HepG2 (cell line): ENCODE data around the gene ATE1. TPM values are rescaled to one million over a fixed set of nuclear protein-coding genes. Genes with fewer than 3 reads are reported as not detected.

ENCODE experiments used
- ATAC-seq: fragments of 200-7000 bp; cut with Tn5 transposase; 3 replicates; pipeline ENCODE4 v1.9.1; 2020; ENCODE audit warnings: mild to moderate bottlenecking, moderate library complexity
- BruUV-seq: library from RNA; stranded (reverse); fragments of 400-500 nt; replicated peaks from 2 replicates; lab custom pipeline; 2021; lab: Mats Ljungman, UMichigan
- CTCF ChIA-PET: fragments of 300-600 bp; formaldehyde crosslinking; extraction: SDS; loops from one replicate; lab custom pipeline; 2021; ENCODE audit warnings: low total read pairs, inconsistent platforms, low intra/inter-chr PET ratio; lab: Yijun Ruan, JAX
- POLR2A ChIA-PET: fragments of 350-600 bp; sonication (Branson Sonifier 250); formaldehyde crosslinking; loops from one replicate; lab custom pipeline; 2020; ENCODE audit warnings: antibody characterized with exemption, inconsistent platforms; lab: Yijun Ruan, JAX
- DNase-seq: peaks from one replicate; pipeline ENCODE4 v3.0.0-alpha.2; 2015; ENCODE audit warnings: low spot score
- FAIRE-seq: peaks from 3 replicates; lab custom pipeline; 2011; peaks lifted over from hg19 to GRCh38; lab: Jason Lieb, UNC
- H2AFZ ChIP-seq: one replicate; pipeline ENCODE4 v1.6.1; 2011; ENCODE audit warnings: low read length, inconsistent platforms
- H3K27ac ChIP-seq: fragments of 300-600 bp; 3 replicates; pipeline ENCODE4 v1.8.0; 2011; ENCODE audit warnings: mixed run types, mild to moderate bottlenecking, mixed read lengths, low read length, inconsistent platforms; ENCODE audit not compliant: insufficient read depth; ENCODE audit errors: extremely low read length
- H3K27me3 ChIP-seq, 2 experiments: fragments of 200-600 bp in 1 of 2; 2 replicates in 1 of 2; 3 replicates in 1 of 2; pipeline versions ENCODE4 v1.6.0 to v1.8.0; 2011; ENCODE audit warnings: low read length in 2 of 2, mild to moderate bottlenecking in 2 of 2, moderate library complexity in 2 of 2, inconsistent platforms in 1 of 2; ENCODE audit not compliant: insufficient read depth in 2 of 2, control insufficient read depth in 1 of 2
- H3K36me3 ChIP-seq, 2 experiments: fragments of 200-600 bp in 1 of 2; replicated peaks in 1 of 2; 2 replicates in 1 of 2; 3 replicates in 1 of 2; pipeline versions ENCODE4 v1.5.1 to v1.8.0; 2011; ENCODE audit warnings: low read length in 2 of 2, inconsistent platforms in 1 of 2; ENCODE audit not compliant: insufficient read depth in 2 of 2, control insufficient read depth in 1 of 2
- H3K4me1 ChIP-seq: 2 replicates; pipeline ENCODE4 v1.5.1; 2012; ENCODE audit warnings: low read length, inconsistent platforms; ENCODE audit not compliant: insufficient read depth
- H3K4me2 ChIP-seq: 2 replicates; pipeline ENCODE4 v1.6.0; 2011; ENCODE audit warnings: low read depth, low read length, inconsistent platforms
- H3K4me3 ChIP-seq, 3 experiments: fragments of 200-600 bp in 1 of 3; sonication (generic), shearing (Covaris generic) in 1 of 3; replicated peaks in 1 of 3; 2 replicates each; pipeline ENCODE4 v1.5.1; 2011 to 2016; ENCODE audit warnings: low read length in 3 of 3, inconsistent platforms in 2 of 3, low read depth in 2 of 3, mild to moderate bottlenecking in 2 of 3, control low read depth in 1 of 3, mixed read lengths in 1 of 3; ENCODE audit not compliant: insufficient read depth in 1 of 3
- H3K79me2 ChIP-seq: one replicate; pipeline ENCODE4 v1.6.1; 2011; ENCODE audit warnings: low read length, inconsistent platforms; ENCODE audit not compliant: insufficient read depth
- H3K9ac ChIP-seq: 2 replicates; pipeline ENCODE4 v1.6.0; 2011; ENCODE audit warnings: mild to moderate bottlenecking, low read depth, low read length, inconsistent platforms; ENCODE audit not compliant: insufficient read depth
- H3K9me3 ChIP-seq: 2 replicates; pipeline ENCODE4 v1.5.1; 2012; ENCODE audit warnings: mild to moderate bottlenecking, low read length
- H4K20me1 ChIP-seq: 2 replicates; pipeline ENCODE4 v1.6.0; 2011; ENCODE audit warnings: inconsistent platforms, mild to moderate bottlenecking, low read length, moderate library complexity; ENCODE audit not compliant: insufficient read depth
- CSRNP2 ChIP-seq: sonication (generic); formaldehyde crosslinking; conservative IDR thresholded peaks from 2 replicates; pipeline ENCODE4 v1.8.0; 2022; ENCODE audit warnings: low read depth, missing genetic modification reagents
- ELF3 ChIP-seq: IDR thresholded peaks from 2 replicates; pipeline ENCODE4 v1.6.1; 2016; ENCODE audit warnings: missing genetic modification reagents, missing compliant biosample characterization
- GMEB2 ChIP-seq: IDR thresholded peaks from 2 replicates; pipeline ENCODE4 v1.6.1; 2016; ENCODE audit warnings: missing biosample characterization, missing genetic modification reagents, low read depth
- MED13 ChIP-seq: sonication (generic); formaldehyde crosslinking; IDR thresholded peaks from 2 replicates; pipeline ENCODE4 v1.5.0; 2020; ENCODE audit warnings: missing genetic modification reagents
- POGZ ChIP-seq: sonication (generic); formaldehyde crosslinking; IDR thresholded peaks from 2 replicates; pipeline ENCODE4 v1.4.0; 2020; ENCODE audit warnings: mild to moderate bottlenecking, missing genetic modification reagents
- ZBTB42 ChIP-seq: sonication (generic); formaldehyde crosslinking; IDR thresholded peaks from 2 replicates; pipeline ENCODE4 v1.5.0; 2020; ENCODE audit warnings: mild to moderate bottlenecking, missing genetic modification reagents
- ZFP36 ChIP-seq: fragments of 150-350 bp; IDR thresholded peaks from 2 replicates; pipeline ENCODE4 v1.6.1; 2018; ENCODE audit warnings: borderline replicate concordance, low read length, low read depth; ENCODE audit not compliant: partially characterized antibody
- ZNF468 ChIP-seq: sonication (generic); formaldehyde crosslinking; IDR thresholded peaks from 2 replicates; pipeline ENCODE4 v1.8.0; 2022; ENCODE audit warnings: mild to moderate bottlenecking, moderate library complexity, missing genetic modification reagents
- in situ Hi-C: cut with HindIII; loops from 2 replicates; pipeline ENCODE4 v1.10.0; 2017; ENCODE audit warnings: low pct_unique_long_range_greater_than_20kb; ENCODE audit not compliant: extremely low pct_ligation_motif_present
- intact Hi-C: fragments of 100-400 bp; cut with micrococcal nuclease; formaldehyde crosslinking; loops from one replicate; pipeline ENCODE4 v1.10.0; 2022; ENCODE audit not compliant: unreplicated experiment
- polyA plus RNA-seq, 8 experiments: library from polyadenylated mRNA; depleted of rRNA in 3 of 8; stranded (reverse) in 7 of 8; unstranded in 1 of 8; fragments of >200 nt; fragmentation: Illumina TruSeq in 4 of 8; extraction: Trizol in 4 of 8; gene quantifications; 2 replicates each; pipeline versions ENCODE4 v1.2.1 to v1.2.3, GENCODE V29; 2011 to 2016; ENCODE audit warnings: low read depth in 4 of 8, missing spikeins in 1 of 8, mixed read lengths in 1 of 8; ENCODE audit not compliant: insufficient read depth in 1 of 8
- total RNA-seq, 5 experiments: library from RNA; depleted of rRNA; stranded (reverse); fragments of >200 nt; fragmentation: Illumina TruSeq; extraction: Trizol; gene quantifications; 2 replicates each; pipeline ENCODE4 v1.2.3, GENCODE V29; 2016; ENCODE audit warnings: low read depth in 1 of 5

The ATE1 gene
- total and polyA plus RNA-seq, 2 of the 13 experiments (the other 11 are each of a cell fraction or from before 2014, with no cell fraction given) = 17.5 to 42.2 TPM

- POLR2A ChIA-PET = interaction anchor here (1.4 kb wide), 1 partner anchor 13 kb away, joined by 4 read pairs; no protein-coding TSS in a partner anchor
- DNase-seq = no peak
- no peak overlapping the region for H3K9ac ChIP-seq
- TF ChIP-seq ZBTB42 (CRISPR knock-in tag) (no peak), ZFP36 (no peak), GMEB2 (CRISPR knock-in tag) (no peak), ZNF468 (no peak), MED13 (CRISPR knock-in tag) (no peak), CSRNP2 (no peak), ELF3 (no peak), POGZ (CRISPR knock-in tag) (no peak)
- TF ChIP-seq, all 625 proteins: peak for 0
- peaks cover 6% of the 10 kb centered on the region; the same call in 1 of the 2 replicates for H3K9me3 ChIP-seq
- no TSS peak for BruUV-seq
- H4K20me1 ChIP-seq = peaks cover 22% of the 10 kb centered on the region
- H3K27me3 ChIP-seq = no peaks in the 10 kb centered on the region
- FAIRE-seq (no peak), ATAC-seq (no peak)
- peaks cover 26% of the 10 kb centered on the region for H3K4me1 ChIP-seq
- H3K27ac ChIP-seq = no peak overlapping the region
- peaks cover 6 to 19% of the 10 kb centered on the region in 2 experiments for H3K36me3 ChIP-seq
- H3K79me2 ChIP-seq = peaks cover 5% of the 10 kb centered on the region
- intact Hi-C loops (no loop called here), in situ Hi-C loops (no loop called here)
- no peak overlapping the region for H3K4me3 ChIP-seq
- no peak overlapping the region for H2AFZ ChIP-seq
- H3K4me2 ChIP-seq = no peak overlapping the region
- CTCF ChIA-PET = no interaction called here
Observed at GRCh38 chr10:121841862-121842261, 86.0 kb downstream of the ATE1 start.
